Activated gamma-delta T cell treated with Interleukin-2 at 50 U/mL for 16 hours (primary cell): ENCODE data around the gene CLEC4E.
A peak's percentile ranks its signal among the peaks of the same experiment; 100 is the strongest.
"Not testable (repeated sequence)": the region's sequence is repeated elsewhere in the genome, so short reads cannot be mapped to it uniquely, and the experiment has no call there.

Experiments
- DNase-seq: peaks from one replicate; pipeline ENCODE4 v3.0.0-alpha.2; 2020

CLEC4E gene

DNA sequence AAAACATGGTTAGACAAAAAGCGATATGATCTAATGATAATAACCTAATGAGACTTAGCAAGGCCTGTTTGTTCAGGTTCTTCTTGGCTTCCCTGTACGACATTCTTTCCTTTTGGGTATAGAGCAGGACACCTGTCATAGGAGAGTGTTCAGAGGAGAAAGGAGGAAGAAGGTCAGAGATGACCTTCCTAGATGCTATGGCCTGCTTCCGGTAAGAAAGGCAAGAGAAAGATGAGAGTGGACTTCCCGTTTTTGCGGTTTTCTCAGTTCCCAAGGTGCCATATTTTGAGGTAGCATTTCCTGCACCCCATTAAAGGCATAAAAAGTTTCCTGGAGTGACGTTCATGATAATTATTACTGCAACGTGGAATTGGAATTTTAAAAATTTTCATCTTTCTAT is 8.7 kb downstream of the CLEC4E start:
- DNase-seq: no peak

DNA sequence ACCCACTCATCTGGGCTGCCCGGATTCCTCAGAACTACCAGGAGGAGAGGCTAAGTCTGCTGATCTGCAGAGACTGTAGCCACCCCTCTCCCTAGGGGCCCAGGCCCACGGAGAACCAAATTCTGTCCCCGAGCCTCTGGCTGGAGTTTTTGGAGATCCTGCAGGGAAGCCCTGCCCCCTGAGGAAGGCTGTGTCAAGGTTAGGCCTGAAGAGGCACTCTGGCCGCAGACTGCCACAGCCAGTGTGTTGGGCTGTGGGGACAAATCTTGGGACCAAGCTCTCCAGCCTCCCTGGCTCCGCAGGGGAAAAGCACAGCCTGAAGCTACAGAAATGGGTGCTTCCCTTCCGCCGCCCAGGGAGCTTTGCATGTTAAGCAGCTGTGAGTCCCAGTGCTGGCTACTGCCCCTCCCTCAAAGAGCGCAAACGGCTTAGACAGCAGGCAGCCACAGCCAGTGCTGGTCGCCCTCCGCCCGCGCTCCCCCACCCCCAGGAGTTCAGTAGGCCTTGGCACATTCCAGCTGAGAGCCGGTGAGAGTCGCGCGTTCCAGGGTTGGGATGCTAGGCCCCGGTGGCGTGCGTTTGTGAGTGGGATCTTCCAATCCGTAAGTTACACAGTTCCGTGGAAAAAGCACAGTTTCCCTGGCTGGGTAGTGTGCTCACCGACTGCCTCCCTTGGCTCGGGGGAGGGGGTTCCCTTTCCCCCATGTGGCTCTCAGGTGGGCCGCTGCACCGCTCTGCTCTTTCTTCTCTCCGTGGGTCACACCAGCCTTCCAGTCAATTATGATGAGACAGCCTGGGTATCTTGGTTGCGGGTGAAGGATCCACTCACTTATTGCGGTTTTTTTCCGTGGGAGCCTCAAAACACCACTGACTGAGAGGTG is 13.2 kb downstream of the CLEC4E start:
- DNase-seq: no peak

DNA sequence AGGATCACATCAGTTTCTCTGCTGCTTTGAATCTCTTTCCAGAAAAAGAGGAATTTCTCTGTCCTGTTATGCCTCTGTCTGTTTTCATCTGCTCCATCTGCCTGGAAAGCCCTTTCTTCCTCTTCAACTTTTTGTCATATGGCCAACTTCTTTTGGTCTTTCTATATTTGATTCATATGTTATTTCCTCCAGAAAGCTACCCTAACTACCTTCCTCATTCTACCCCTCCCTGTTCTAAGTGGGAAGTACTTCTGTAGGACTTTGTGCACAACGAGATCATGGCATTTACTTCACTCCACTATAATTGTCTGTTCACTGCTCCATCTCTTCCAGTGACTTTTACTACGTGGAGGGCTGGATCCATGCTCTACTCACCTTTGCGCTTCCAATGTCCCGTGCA is 21.5 kb downstream of the CLEC4E start:
- DNase-seq: no peak

DNA sequence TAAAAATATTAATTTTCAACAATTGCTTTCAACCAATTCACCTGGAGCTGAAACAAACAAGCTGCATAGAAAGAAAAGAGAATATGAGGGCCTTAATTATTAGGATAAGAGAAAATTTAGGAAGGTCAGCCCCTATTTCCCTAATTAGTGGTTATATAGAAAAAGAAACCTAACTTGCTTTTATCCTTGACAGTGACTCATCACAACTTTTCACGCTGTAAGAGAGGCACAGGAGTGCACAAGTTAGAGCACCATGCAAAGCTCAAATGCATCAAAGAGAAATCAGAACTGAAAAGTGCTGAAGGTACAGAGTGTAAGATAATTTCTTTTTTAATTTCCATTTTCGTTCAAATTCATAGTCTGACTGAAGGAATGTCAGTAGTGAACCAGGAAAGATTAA is 22.7 kb downstream of the CLEC4E start:
- no peak for DNase-seq

DNA sequence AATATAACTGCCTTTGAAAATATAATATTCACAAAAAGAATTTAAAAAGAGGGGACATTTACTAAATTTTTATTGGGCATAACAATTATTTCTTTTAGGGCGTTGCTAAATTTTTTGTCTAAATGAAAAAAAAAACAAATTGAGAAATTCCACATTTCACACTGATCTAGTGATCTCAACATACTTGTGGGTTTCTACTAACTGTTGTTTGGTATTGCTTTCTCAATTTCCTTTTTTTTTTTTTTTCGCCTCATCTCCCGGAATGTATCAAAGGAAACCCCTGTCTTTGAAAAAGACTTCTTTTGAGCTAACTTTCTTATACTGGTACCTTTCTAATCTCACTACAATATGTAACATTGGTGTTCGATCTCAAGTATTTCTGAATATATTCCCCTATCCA is 27.4 kb downstream of the CLEC4E start, which contains the start of gene CLEC4D:
TSS of gene CLEC4D (plus strand) at position 248 of the 400 bp plus-strand sequence. CDS start 230 bp downstream, outside the sequence.
- no peak for DNase-seq

DNA sequence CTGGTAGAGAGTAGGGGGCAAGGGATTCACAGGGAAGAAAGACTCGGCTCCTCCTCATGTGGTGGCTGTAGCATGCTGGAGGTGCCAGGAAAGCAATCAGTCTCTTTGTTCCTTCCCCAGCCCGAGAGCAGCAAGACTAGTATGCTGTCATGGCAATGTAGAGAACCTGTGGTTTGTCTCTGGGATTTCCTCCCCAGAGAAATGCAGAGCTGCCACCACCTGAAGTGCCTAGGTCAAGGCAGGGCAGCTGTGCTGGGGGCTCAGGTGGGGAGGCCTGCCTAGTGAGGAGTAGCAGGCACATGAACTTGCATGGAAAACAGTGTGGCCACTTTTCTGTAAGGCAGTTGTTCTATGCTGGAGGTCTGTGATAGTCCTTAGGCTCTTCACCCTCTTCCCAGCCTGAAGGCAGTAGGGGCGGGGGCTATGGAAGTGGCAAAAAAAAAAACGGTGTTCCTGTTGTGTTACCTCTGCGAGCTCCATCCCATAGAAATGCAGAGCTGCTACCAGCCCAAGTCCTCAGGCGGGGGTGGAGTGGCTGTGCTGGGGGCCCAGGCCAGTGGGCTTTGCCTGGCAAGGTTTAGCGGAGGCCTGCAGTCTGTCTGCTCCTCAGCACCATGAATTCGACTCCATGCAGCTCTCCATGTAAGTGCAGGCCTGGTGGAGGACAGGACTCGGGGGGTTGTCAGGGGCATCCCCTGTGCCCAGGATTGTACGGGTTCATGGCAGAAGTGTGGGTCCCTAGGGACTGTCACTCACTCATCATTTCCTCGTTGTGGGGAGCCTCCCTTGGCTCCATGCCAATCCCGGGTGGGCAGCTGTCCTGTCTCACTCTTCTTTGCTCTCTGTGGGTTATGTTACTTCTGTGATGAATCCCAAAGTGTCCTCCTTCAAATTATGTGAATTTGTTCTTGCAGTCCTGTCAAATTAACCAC is 31.5 kb downstream of the CLEC4E start:
- DNase-seq: no peak

DNA sequence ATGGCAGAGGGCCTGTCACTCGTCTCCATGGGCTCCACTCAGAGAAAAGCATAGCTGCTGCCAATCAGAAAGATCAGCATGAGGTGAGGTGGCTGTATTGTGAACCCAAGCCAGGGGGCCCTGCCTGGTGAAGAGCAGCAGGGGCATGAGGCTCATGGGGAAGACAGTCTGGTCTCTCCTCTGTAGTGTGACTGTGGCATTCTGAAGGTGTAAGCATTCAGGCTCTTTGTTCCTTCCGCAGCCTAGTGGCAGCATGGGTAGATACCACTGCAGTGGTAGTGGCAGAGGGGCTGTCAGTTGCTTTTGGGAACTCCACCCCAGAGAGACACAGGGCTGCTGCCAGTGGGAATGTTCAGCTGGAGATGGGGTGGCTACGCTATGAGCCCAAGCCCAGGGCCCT is 32.5 kb downstream of the CLEC4E start:
- no peak for DNase-seq

DNA sequence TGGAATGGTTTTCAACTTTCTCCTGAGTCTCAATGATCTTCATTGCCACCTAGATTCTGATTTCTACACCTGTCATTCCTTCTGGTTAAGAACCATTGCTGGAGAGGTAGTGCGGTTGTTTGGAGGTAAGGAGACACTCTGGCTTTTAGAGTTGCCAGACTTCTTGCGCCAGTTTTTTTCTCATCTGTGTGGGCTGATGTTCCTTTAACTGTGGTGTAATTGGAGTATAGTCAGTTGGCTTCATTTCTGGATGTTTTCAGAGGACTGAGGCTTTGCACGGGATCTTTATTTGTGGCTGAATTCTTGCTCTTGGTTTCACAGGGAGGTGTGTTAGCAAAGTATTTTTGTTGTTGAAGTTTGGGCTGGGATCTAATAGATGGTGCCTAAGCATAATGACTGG is 33.1 kb downstream of the CLEC4E start:
- DNase-seq: no peak

DNA sequence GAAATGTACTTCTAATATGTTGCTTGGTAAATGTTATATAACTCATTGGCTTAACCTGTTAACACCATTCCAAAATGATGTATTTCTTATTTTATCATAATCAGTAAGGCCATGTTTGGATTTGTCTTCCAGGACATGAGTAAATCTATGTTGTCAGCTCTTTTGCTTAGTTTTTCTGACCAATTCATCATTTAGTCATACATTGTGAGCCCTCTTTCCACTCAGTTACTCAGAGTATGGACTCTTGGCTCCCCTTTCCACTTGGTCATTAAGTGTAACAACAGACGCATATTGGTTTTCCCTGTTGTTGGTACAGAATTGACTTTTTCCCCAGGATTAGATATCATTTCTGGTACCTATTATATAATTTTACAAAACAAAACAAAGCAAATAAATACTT is 36.4 kb downstream of the CLEC4E start:
- no peak for DNase-seq

DNA sequence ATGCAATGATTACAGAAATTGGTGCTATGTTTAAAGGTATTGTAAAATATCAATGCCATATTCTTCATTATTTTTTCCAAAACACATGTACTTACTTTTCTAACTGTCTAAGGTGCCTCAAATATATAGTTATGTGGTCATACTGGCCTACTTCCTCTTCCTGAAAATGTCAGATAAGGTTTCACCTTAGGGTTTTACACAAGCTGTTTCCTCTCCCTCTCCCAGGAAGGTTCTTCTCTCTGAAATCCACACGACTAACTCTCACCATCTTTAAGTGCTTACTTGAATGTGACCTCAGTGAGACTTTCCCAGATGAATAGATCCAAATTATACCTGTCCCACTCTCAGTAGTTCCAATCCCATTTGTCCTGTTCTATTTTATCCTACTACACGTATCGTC is 39.0 kb downstream of the CLEC4E start:
- DNase-seq: no peak

DNA sequence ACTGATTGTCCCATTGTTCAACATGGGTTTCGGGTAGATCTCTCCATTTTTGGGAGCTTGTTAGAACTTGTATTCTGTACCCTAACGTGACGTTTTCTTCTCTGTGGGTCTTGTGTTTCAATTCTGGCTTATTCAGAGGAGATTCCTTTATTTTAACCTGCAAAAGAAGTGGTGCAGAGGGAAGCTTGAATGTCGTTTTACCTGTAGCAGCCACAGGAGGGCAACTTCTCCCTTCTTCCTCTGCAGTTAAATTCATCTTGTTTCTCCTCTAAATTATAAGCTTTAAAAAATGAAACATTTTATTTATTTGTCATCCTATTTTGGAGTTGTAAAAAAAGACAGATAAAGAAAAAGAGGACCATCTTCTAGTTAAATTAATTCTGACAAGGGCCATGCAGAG is 41.1 kb downstream of the CLEC4E start:
- DNase-seq: no peak

DNA sequence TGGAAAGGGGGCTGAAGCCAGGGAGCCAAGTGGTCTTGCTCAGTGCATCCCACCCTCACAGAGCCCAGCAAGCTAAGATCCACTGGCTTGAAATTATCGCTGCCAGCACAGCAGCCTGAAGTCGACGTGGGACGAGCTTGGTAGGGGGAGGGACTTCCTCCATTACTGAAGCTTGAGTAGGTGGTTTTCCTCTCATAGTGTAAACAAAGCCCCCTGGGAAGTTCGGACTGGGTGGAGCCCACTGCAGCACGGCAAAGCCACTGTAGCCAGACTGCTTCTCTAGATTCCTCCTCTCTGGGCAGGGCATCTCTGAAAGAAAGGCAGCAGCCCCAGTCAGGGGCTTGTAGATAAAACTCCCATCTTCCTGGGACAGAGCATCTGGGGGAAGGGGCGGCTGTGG is 44.6 kb downstream of the CLEC4E start:
- not testable (repeated sequence) for DNase-seq

DNA sequence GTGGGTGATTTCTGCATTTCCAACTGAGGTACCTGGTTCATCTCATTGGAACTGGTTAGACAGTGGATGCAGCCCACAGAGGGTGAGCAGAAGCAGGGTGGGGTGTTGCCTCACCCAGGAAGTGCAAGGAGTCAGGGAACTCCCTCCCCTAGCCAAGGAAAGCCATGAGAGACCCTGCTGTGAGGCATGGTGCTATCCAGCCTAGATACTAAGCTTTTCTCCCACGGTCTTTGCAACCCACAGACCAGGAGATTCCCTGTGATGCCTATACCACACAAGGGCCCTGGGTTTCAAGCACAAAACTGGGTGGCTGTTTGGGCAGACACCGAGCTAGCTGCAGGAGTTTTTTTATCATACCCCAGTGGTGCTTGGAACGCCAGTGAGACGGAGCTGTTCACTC is 45.0 kb downstream of the CLEC4E start:
- DNase-seq: not testable (repeated sequence)

DNA sequence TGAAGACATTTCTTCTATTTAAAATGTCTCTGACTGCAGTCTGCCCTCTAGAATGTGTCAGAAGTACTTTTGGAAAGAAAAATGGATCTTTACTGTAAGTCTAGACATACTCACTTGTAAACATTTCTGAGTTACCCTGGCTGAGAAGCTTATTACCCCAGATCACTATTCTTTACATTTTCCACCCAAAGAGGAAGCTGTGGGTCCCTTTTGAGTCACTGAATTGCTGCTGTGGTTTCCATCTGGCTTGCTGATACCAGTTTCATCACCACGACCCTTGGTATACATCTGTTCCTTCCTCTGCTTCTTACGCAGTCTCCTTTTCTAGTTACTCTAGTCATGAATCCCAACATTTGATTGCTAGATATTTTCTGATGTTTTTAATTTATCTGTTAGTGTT is 47.6 kb downstream of the CLEC4E start:
- peak; percentile 20 for DNase-seq

DNA sequence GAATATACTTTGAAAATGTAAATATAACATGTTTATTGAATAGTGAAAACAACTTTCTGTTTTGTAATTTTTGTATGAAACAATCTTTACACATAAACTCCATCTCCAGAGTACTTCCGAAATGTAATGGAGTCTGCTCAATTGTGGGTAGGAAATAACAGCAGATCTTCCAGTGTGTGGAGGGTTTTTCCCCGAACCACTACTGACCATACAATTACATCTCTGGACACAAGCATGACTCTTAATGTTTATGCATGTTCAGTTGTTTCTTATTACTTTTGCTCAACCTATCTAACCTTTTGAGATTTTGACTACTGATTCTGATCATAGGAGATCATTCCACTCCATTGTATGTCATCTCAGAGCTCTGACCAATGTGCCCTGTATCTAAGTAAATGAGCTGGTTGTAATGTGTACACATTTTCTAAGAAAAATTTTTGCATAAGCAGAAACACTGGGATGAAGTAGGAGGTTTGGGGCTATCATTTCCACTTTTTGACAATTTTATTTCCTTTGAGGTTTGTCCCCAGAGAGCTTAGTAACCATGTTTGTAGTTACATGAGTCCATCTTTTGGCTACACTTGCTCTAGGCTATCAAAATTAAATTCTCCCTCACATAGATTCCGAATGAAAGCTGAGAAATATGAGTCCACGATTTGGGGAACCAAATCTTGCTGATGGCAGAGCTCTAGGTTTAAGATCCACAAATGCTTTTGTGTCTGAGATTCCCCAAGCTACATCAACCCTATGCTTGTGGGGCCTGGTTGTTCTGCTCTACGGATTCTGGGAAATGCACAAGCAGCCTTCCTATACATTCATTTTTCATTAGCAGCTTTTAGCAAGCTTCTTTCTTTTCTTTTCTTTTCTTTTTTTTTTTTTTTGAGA is 48.8 kb downstream of the CLEC4E start:
- DNase-seq: no peak
